ENCODE results near the gene RAD9B.
"Not testable (repeated sequence)": the region's sequence is repeated elsewhere in the genome, so short reads cannot be mapped to it uniquely, and the experiment has no call there.

RAD9B gene

DNA sequence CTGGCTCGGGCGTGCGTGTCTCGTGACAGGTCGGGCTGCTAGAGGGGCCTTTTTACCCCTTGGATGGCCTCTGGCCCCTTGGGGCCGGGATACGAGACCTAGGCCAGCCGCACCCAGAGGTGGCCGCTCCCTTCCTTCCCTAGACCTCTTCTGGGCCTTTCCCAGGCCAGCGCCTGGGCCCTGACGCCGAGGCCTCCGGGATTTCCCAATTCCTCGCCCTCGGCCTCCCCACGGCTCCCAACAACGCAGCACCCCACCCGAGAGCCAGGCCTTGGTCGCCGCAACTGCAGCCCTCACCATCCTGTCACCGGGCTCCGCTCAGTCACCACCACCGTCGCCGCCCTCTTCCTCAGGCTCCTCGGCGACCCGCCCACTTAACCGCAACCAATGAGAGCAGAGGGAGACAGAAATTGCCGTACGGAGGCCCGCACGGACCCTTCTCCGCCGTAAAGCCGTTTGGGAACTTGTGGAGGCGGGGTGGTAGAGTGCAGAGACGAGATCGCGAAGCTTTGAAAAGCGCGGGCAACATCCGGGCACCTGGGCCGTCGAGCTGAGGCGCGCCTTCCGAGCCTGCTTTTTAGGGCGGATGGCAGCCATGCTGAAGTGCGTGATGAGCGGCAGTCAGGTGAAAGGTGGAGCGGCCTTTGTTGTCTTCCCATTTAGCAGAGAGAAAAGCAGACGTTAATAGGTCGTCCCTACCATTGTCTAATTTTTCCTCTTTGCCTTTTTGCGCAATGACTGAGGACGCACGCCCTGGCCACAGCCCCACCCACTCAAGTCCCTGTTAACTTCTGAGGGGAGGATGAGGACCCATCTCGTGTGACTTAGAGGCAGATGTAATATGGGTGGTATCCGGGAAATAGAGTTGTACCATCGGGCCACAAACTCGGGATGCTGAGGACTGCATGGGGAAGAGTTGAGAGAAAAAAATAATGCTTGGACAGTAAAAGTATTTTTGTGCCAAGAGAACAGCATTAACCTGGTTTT, at the start of gene RAD9B, which contains the start of gene VPS29:
Gene RAD9B (plus strand): TSS at position 580 of the 987 bp plus-strand sequence. CDS start 7 bp downstream, at position 587.
Gene VPS29 (minus strand): TSS at position 360 of the 987 bp plus-strand sequence. CDS start 60 bp downstream, at position 300.
- DNase-seq = peak; percentile 91

DNA sequence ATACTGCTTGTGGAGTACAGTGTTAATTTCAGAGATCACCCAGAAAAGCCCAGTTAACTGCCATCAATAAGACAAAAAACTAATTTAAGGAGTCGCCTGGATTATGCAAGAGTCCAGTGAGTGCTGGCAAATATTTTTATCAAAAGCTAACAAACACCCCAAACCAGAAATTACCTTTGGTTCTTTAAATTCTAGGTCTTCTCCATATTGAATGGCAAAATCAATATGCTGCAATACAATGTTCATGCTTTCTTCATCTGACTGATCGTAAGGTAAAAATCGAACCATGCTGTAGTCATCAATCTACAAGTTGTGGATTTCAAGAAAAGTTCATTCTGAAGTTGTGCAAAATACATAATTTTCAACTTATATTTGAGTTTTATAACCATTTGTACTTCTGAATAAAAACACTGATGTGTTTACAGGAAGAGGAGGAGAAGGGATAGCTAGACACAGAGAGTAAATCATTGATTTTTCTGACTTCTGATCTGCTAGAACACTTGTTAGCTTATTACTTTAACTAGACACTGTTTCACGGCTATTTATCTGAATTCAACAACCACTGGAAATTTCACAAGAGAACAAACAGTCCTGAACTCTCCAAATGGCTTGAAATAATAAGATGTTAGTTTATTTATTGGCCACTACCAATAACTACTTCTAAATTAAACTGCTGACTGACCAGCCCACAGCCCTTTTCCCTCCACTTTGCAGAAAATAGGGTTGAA, 48.4 kb upstream of the RAD9B start:
- no peak for DNase-seq

DNA sequence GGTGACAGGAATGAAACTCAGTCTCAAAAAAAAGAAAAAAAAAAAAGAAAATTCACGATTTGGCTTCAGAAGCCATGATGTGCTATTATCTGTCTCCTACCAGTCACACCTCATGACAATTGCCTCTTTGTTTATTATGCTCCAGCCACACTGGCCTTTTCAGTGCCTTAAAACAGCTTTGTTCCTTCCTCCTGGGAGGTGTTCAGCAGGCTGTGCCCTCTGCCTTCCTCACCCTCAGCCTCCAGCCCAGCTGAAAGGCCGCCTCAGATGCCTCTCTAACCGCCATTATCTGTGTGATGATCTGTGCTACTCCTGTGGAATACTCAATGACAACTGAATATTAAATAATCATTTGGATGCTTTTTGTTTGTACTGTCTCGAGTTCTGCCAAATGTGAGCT, 43.4 kb upstream of the RAD9B start:
- no peak for DNase-seq

DNA sequence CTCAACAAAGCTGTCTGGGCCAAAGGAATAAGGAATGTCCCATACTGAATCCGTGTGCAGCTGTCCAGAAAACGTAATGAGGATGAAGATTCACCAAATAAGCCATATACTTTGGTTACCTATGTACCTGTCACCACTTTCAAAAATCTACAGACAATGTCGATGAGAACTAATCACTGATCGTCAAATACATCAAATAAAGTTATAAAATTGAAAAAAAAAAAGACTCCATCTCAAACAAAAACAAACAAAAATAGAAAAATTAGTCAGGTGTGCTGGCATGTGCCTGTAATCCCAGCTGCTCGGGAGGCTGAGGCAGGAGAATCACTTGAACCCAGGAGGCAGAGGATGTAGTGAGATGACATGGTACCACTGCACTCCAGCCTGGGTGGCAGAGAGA, 40.9 kb upstream of the RAD9B start:
- DNase-seq = not testable (repeated sequence)

DNA sequence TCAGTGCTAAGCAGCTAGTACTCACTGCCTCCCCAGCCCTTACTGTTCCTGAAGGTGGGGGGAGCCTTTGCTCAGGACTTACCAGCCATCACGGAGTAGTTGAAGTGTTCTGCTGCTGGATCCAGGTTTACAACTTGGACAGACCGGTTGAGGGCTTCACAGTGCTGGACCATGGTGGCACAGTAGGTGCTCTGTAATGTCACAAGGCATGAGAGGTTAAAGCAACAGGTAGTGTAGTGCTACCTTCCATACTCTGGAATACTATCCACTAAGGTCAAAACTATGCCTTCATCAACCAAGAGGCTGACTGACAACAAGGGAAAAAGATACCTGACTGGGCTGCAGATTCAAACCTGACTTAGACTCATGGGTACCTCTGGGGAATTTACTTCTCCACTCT, 37.1 kb upstream of the RAD9B start:
- no peak for DNase-seq

DNA sequence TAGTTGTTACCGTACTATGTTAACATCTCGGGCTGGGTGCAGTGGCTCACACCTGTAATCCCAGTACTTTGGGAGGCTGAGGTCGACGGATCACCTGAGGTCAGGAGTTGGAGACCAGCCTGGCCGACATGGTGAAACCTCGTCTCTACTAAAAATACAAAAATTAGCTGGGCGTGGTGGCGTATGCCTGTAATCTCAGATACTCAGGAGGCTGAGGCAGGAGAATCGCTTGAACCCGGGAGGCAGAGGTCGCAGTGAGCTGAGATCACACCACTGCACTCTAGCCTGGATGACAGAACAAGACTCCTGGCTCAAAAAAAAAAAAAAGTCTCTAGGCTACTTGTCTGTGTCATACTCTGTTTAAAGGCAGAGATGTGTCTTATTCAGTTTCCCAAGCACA, 36.4 kb upstream of the RAD9B start:
- DNase-seq = not testable (repeated sequence)

DNA sequence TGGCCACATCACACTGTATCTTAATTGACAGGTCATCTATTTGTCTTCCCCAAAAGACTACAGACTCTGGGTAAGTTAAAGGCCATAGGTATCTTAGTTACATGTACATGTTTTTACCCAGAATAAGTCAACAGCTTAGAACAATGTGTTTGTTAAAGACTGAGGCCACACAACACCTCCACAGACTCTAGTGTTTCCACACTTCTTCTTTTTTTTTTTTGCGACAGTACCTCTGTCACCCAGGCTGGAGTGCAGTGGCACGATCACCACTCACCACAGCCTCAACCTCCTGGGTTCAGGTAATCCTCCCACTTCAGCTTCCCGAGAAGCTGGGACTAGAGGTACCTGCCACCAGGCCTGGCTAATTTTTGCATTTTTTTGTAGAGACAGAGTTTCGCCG, 35.3 kb upstream of the RAD9B start:
- DNase-seq = no peak

DNA sequence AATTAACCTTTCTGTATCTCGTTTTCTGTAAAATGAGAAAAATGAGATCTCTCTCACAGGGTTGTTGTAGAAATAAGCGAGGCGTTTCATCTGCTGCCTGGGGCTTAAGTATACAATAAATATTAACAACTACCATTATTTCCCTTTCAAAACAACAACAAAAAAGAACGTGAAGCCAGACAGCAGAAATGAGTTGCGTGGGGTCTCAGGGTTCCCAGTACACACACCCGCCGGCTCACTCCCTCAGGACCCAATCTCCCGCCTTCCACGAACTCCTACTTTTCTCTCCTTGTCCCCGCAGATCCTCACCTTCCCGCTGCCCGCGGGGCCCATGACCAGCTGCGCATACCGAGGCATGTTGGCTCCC, 34.3 kb upstream of the RAD9B start:
- no peak for DNase-seq

DNA sequence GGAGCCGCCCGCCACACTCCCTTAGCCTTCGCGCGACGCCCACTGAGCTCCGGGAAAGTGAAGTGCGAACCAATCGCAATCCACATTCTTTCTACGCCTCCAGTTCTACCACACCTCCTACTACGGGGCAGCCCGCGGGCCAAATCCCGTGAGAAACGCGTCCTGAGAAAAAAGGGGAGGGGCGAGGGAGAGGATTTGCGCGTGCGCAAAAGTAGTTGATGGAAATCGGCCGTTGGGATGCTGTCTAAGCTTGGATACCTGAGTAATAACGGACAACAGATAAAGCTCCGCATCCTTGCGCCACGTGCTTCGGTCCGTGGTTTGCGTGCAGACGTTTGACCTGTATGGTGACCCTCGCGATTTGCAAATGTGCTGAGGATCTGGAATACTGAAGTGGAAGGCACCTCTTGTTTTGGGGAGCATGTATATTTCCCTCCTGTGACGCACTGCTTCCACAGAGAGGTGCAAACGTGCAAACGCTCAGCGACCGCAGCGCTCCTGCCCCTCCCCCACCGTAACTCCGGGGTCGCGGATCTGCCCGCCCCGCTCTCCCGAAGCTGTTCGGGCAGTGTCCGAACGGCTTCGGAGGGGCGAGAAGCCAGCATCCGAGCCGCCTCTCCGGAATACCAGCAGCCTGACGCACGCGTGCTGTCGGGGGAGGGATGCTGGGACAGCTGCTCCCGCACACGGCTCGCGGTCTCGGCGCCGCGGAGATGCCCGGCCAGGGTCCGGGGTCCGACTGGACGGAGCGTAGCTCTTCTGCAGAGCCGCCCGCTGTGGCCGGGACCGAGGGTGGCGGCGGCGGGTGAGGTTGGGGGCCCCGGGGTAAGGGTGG, 33.7 kb upstream of the RAD9B start, which contains the start of the genes FAM216A and GPN3:
Gene FAM216A (plus strand): TSS at position 632 of the 835 bp plus-strand sequence. CDS start 31 bp downstream, at position 663.
Gene GPN3 (minus strand): TSS at position 44 of the 835 bp plus-strand sequence. CDS start 54 bp downstream, outside the sequence.
- peak; percentile 94 for DNase-seq

DNA sequence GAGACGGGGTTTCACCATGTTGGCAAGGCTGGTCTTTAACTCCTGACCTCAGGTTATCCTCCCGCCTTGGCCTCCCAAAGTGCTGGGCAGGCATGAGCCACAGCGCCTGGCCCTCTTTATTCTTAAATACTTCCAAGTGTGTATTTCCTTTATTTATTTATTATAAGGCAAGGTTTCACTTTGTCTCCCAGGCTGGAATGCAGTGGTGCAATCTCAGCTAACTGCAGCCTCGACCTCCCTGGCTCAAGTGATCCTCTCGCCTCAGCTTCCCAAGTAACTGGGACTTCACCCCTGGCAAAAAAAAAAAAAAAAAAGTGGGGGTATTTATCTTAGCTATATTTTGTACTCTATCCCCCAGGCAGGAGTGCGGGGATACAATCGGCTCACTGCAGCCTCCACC, 26.7 kb upstream of the RAD9B start:
- DNase-seq = no peak

DNA sequence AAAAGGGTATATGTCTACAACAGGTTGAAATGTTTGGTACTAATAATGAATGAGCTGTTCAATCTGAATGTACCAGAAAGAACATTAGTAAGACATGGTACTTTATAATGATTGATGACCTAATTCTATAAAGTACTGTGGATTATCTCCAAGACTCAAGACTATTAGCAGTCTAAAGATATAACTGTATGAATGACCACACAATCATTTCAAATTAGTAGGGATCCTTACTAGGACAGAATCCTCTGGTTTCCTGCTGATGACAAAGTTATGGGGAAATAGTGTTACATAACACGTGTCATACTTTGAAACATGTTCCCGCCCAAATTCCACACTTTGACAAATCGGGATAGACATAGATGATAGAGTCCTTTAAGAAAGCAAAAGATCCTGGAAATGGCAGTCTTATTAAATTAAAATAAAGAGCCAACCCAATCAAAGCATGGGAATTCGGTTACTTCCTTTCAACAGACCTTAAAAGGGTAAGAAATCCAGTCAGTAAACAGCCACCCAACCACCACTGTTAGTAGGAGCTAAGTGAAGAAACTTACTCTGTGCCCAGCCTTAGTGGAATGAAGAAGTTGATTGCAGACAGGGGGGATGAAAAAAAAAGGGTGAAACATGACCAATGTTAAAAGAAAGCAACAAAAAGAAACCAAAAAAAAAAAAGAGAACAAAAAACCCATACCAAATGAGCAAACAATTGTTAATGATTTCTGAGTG, 3.0 kb upstream of the RAD9B start:
- DNase-seq = no peak

DNA sequence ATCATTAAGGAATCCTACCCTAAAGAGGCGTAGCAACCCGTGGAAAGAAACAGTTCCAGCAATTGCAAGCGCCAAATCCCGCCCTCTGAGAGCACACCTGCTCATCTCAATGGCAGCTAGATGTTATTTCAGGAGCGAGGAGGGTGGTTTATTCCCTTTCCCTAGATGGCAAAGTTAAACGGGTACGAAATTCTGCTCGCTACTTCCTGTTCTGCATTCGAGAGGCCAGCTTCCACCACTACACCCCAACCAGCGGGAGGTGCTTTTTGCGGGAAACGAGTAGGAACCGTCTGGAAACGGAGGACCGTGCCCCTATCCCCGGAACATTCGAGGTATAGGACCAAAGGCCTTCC, 756 bp upstream of the RAD9B start:
- no peak for DNase-seq

DNA sequence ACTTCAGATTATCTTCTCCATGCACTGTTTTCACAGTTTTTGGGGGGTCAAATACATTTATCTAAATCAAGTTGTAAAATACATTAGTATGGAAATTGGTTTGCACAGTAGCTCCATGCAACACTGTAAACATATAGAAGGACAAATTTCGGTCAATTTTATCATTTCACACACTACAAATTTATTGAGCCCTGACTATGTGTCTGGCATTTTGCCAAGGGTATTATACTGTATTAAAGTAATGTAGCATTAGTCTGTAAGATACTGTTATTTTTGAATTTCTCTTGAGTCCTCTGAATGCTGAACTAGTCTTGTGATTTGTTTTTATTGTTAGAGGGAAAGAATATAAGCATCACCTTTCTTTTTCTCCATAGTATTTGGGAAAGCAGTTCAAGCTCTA, 1.3 kb downstream of the RAD9B start:
- no peak for DNase-seq

DNA sequence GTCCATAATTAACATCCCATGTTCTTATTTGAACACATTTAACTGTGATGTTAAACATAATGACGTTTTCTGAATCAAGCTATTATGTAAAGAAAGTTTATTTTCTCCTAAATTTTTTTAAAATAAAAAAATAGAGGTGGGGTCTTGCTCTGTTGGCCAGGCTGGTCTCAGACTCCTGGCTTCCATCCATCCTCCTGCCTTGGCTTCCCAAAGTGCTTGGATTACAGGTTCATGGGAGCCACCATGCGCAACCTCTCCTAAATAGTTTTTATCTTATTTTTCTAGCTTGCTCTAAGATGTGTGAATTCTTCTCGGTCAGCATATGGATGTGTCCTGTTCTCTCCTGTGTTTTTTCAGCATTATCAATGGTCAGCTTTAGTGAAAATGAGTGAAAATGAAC, 3.2 kb downstream of the RAD9B start:
- no peak for DNase-seq

DNA sequence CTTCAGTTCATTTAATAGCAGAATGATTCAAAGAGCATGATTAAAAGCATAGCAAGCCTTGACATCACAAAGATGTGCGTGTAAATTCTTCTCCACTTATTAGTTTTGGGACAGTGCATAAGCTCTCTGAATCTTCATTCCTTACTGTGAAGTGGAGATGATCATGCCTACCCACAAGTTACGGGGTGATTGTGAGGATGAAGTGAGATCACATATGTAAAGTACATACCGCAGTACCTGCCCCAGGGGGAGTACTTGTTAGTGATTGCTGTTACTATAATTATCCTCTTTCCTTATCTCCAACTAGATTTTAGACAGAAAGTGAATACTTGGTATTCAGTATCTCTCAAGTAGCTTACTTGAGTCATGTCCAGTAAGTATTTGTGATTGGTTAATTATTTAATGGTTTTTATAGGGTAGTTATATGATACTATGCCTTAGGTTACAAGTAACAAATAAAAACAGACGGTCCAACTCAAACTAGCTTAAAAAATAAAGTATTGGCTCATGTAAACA, 6.0 kb downstream of the RAD9B start:
- DNase-seq = no peak

DNA sequence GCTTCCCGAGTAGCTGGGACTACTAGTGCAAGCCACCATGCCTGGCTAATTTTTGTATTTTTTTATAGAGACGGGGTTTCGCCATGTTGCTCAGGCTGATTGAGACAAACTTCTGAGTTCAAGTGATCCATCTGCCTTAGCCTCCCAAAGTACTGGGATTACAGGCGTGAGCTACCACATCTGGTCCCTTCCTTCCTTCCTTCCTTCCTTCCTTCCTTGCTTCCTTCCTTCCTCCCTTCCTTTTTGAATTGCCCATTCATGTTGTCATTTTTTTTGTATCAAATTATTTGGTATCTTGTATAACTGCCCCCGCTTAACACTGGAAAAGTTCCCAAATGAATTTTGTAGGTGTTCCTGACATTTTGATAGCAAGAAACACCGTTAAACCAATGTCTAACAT, 11.7 kb downstream of the RAD9B start:
- DNase-seq = no peak

DNA sequence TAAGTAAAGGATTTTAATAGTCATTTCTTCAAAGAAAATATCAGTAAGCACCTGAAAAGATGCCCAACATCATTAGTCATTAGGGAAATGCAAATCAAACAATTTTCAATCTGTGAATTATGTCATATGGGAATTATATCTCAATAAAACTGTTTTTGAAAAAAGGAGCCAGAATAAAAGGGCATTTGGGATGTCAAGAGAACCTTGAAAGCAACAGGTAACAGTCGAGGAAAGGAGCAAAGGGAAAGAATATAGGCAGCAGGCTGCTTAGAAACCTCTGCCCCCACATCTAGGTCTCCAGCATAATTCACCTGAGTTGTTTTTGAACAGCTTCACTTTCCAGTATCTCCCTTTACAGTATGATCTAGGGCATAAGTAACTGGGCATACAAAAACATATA, 12.2 kb downstream of the RAD9B start:
- no peak for DNase-seq

DNA sequence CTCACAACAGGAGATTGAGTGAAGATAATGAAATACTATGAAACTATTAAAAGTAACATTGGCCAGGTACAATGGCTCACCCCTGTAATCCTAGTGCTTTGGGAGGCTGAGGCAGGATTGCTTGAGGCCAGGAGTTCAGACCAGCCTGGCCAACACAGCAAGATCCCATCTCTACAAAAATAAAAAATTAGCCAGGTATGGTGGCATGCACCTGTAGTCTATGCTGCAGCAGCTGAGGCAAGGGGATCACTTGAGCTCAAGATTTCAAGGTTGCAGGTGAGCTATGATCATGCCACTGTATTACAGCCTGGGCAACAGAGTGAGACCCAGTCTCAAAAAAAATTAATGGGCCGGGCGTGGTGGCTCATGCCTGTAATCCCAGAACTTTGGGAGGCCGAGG, 14.9 kb downstream of the RAD9B start:
- DNase-seq = no peak

DNA sequence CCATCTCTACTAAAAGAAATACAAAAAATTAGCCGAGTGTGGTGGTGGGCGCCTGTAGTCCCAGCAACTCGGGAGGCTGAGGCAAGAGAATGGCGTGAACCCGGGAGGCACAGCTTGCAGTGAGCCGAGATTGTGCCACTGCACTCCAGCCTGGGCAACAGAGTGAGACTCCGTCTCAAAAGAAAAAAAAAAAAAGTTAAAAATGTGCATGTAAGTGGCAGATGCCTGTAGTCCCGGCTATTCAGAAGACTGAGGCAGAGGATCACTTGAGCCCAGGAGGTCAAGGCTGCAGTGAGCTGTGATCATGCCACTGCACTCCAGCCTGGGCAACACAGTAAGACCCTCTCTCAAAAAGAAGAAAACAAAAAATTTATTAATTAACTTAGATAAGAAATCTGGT, 15.9 kb downstream of the RAD9B start:
- DNase-seq = not testable (repeated sequence)

DNA sequence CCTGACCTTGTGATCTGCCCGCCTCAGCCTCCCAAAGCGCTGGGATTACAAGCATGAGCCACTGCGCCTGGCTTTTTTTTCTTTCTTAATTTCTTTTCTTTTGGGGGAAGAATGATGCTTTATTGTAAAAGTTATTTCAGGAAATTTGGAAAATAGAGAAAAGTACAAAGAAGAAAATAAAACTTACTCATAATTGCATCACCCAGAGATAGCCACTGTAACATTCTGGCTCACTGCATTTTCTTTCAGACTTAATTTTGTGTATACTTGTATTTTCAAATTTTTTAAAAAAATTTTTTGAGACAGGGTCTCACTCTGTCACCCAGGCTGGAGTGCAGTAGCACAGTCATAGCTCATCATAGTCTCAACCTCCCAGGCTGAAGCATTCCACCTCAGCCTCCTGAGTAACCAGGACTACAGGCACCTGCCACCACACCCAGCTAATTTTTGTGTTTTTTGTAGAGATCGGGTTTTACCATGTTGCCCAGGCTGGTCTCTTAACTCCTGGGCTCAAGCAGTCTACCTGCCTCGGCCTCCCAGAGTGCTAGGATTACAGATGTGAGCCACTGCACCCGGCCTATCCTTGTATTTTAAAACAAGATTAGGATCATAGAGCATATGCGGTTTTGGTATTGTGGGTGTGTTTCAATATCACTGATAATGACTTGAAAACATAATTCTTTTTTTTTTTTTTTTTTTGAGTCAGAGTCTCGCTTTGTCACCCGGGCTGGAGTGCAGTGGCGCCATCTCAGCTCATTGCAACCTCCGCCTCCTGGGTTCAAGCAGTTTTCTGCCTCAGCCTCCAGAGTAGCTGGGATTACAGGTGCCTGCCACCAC, 19.0 kb downstream of the RAD9B start:
- DNase-seq = not testable (repeated sequence)

DNA sequence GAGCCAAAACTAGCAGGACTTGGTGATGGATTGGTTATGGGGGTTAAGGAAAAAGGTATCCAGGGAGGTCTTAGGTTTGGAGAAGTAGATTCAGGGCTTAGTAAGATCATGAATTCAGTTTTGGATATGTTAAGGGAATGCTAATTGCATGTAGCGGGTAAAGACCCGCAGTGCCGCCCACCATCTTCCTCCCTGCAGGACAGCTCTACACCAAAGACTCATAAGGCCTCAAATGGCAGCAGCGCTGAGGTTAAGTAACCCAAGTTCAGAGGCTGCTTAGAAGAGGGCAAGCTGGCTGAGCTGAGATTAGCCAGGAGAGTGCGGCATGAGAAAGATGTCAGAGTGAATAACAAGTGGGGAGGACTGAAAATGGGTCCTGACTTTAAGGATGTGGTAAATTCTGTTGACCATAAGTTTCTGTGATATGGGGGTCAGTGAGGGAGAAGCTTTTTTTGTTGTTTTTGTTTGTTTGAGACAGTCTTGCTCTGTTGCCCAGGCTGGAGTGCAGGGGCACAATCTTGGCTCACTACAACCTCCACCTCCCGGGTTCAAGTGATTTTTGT, 26.2 kb downstream of the RAD9B start:
- no peak for DNase-seq

All from KG1 (cell line).